HG03521 (cell line): Measurements from ENCODE around the gene DLX3.
A peak's percentile ranks its signal among the peaks of the same experiment; 100 is the strongest.

ENCODE experiments used
- ATAC-seq: cut with Tn5 transposase; IDR thresholded peaks from one replicate; pipeline ENCODE4 v1.9.1; 2021; ENCODE audit warnings: mild to moderate bottlenecking, moderate library complexity; ENCODE audit not compliant: unreplicated experiment

The DLX3 gene

GRCh38 chr17:49973271-49973615 is 21.8 kb downstream of the DLX3 start:
- no peak for ATAC-seq

- no peak for ATAC-seq
Measured at GRCh38 chr17:49972486-49973270, 22.3 kb downstream of the DLX3 start.

- ATAC-seq, result no peak
Measured at GRCh38 chr17:49971848-49972485, 23.1 kb downstream of the DLX3 start.

GRCh38 chr17:49971199-49971847 is 23.7 kb downstream of the DLX3 start:
- no peak for ATAC-seq

- ATAC-seq, result no peak
Measured at GRCh38 chr17:49970498-49970897, 24.5 kb downstream of the DLX3 start.

- ATAC-seq, result no peak
Measured at GRCh38 chr17:49969795-49970389, 25.1 kb downstream of the DLX3 start.

GRCh38 chr17:49969134-49969759 is 25.8 kb downstream of the DLX3 start, which contains the start of gene DLX4:
TSS of gene DLX4 (plus strand) at chr17:49969190. CDS start at chr17:49969469, 279 bp downstream.
- ATAC-seq, result peak; percentile 42

GRCh38 chr17:49968405-49969133 is 26.5 kb downstream of the DLX3 start:
- ATAC-seq, result peak; percentile 45

GRCh38 chr17:49967621-49968404 is 27.2 kb downstream of the DLX3 start:
- no peak for ATAC-seq

GRCh38 chr17:49967205-49967604 is 27.8 kb downstream of the DLX3 start:
- no peak for ATAC-seq

GRCh38 chr17:49966767-49967166 is 28.3 kb downstream of the DLX3 start:
- no peak for ATAC-seq

GRCh38 chr17:49965524-49965909 is 29.5 kb downstream of the DLX3 start:
- no peak for ATAC-seq

GRCh38 chr17:49964769-49965523 is 30.1 kb downstream of the DLX3 start:
- no peak for ATAC-seq

- ATAC-seq, result no peak
Measured at GRCh38 chr17:49964303-49964768, 30.7 kb downstream of the DLX3 start.

- no peak for ATAC-seq
Measured at GRCh38 chr17:49963626-49964302, 31.3 kb downstream of the DLX3 start.

- no peak for ATAC-seq
Measured at GRCh38 chr17:49963309-49963625, 31.8 kb downstream of the DLX3 start.

GRCh38 chr17:49962599-49963308 is 32.3 kb downstream of the DLX3 start:
- ATAC-seq, result no peak
